Left hindlimb (tissue), 1 donor: ENCODE data around the gene L1CAM.

ENCODE experiments used
- DNase-seq: peaks from one replicate; pipeline ENCODE4 v3.0.0-alpha.2; 2018

L1CAM gene

GRCh38 chrX:153861733-153862310 lies 24.2 kb downstream of the L1CAM start:
- no peak for DNase-seq

GRCh38 chrX:153861151-153861550 lies 24.8 kb downstream of the L1CAM start:
- no peak for DNase-seq

- DNase-seq: no peak
Observed at GRCh38 chrX:153857348-153857903, 28.5 kb downstream of the L1CAM start.

DNA sequence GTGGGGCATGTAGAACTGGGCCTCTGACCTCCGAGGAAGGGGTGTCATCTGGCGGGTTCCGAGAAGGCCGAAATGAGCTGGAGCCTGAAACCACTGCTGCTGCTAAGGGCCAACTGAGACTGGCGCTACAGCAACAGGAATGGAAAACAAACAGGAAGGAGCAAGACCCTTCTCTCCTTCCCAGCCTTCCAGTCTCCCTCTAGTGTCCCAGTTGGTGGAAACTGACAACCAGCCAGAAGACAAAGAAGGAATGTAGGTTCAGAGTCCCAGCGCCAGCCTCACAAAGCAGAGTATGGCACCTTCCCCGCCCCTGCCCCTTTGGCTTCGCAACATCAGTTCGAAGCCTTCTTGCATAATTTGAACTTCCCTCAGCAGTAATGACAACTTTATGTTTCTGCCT lies 31.3 kb downstream of the L1CAM start:
- no peak for DNase-seq

- no peak for DNase-seq
Observed at GRCh38 chrX:153853902-153854267, 32.1 kb downstream of the L1CAM start.

- DNase-seq: no peak
Observed at GRCh38 chrX:153853180-153853901, 32.6 kb downstream of the L1CAM start.

GRCh38 chrX:153851981-153852380 lies 34.0 kb downstream of the L1CAM start:
- DNase-seq: no peak

DNA sequence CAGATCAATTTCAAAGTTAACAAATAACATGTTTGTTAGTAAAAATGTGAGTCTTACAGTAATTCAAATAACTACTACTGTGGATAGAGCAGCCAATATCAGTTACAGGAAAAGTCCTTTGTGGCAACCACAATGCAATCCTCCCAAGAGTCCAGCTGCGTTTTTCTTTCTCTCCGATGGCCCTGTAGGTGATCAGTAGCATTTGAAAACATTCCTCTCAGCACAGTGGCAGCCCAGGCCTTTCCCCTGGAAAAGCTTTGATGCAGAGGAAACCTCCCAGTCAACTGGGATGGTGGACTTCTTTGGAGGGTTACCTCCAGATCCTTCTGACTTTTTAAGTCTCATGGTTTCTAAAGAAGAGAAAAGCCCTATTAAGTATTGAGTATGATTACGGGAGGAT lies 37.6 kb downstream of the L1CAM start:
- no peak for DNase-seq

GRCh38 chrX:153845842-153846241 lies 40.1 kb downstream of the L1CAM start:
- DNase-seq: no peak

GRCh38 chrX:153845195-153845594 lies 40.8 kb downstream of the L1CAM start:
- no peak for DNase-seq

DNA sequence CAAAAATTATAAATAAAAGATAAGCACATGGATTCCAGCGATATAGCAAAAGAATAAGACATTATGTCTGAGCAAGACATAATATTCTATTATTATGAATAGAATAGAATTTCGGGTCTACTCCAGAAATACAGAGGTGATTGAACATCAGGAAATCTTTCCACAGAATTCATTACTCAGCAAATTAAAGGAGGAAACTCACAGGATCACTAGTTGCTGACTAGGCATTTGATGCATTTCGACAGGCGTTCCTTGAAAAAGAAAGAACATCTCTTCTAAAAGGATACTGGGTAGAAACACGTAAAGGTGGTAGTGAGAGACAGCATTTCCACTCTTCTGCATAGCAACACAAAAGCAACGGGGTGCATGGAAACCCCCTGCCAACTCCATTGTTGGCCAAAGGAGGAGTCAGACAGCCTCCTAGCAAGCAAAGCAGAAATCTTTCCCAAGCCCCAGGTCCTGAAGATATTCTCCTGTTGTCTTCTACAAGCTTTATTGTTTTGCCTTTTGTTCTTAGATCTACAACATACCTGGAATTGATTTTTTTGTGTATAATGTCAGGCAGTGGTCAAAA lies 41.4 kb downstream of the L1CAM start:
- DNase-seq: no peak

DNA sequence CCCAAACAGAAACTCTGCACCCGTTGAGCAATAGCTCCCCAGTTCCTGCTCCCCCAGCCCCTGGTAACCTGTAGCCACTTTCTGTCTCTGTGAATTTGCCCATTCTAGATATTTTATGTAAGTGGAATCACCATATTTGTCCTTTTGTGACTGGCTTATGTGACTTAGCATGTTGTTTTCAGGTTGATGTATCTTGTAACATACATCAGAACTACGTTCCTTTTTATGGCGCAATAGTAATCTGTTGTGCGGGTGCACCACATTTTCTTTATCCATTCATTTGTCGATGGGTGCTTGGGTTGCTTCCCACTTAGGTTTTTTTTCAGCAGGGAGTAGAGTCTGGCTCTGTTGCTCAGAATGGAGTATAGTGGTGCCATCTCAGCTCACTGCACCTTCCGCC lies 49.1 kb downstream of the L1CAM start:
- no peak for DNase-seq

DNA sequence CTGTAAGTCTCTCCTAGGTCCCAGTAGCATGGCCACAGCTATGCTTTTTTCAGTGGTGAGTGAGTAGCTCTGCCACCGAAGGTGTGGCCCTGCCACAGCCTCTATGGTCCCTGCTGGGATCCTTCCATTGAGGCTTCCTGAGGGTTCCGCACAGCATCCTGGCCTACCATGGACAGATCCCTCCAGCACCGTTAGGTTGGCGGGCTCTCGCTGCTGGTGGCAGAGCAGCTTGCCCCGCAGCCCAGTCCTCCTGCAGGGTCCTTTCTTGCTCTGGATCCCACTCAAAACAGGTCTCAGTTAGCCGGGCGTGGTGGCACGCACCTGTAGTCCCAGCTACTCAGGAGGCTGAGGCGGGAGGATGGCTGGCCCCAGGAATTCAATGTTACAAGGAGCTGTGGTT lies 53.2 kb downstream of the L1CAM start:
- DNase-seq: no peak

GRCh38 chrX:153831429-153832150 lies 54.4 kb downstream of the L1CAM start:
- no peak for DNase-seq

- no peak for DNase-seq
Observed at GRCh38 chrX:153830640-153831428, 55.1 kb downstream of the L1CAM start.

DNA sequence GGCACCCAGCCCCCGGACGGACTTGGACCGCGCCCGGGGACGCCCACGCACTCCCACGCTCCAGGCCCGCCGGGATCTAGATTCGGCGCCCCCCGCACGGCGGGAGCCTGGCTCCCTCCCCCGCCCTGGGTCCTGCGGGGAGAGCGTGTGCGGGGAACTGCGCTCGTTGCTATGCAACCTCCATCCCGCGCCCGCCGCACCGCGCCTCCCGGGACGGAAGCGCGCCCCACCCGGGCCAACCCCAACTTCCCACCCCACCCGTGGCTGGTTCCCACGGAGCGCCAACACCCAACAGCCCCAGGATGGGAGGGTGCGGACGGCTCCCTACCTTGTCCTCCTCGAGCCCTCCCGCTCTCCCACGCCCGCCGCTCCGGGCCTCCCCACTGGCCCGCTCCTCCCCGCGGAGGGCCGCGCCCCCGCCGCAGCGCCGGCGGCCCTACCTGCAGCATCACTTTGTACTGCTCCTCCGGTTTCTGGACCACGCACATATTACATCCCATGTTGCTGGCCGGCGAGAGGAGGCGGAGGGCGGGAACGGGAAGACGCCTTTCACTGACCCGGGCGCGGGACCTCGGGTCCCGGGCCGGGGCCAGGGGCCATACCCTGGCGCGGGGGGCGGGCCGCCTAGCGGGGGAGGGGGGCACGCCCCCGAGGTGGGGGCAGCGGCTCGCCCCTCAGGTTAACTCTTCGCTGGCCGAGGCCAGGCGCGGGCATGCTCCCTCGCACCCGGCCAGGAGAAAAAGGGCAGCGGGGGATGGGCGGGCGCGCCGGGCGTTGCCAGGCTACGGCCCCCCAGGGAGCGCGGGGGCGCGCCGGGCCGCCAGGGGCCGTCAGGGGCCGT lies 56.0 kb downstream of the L1CAM start, which contains the start of gene PDZD4:
PDZD4 (minus strand) TSS at position 746 of the 841 bp plus-strand sequence; CDS start at position 500, 246 bp downstream.
- DNase-seq: no peak

GRCh38 chrX:153829549-153829798 lies 56.5 kb downstream of the L1CAM start:
- DNase-seq: no peak

DNA sequence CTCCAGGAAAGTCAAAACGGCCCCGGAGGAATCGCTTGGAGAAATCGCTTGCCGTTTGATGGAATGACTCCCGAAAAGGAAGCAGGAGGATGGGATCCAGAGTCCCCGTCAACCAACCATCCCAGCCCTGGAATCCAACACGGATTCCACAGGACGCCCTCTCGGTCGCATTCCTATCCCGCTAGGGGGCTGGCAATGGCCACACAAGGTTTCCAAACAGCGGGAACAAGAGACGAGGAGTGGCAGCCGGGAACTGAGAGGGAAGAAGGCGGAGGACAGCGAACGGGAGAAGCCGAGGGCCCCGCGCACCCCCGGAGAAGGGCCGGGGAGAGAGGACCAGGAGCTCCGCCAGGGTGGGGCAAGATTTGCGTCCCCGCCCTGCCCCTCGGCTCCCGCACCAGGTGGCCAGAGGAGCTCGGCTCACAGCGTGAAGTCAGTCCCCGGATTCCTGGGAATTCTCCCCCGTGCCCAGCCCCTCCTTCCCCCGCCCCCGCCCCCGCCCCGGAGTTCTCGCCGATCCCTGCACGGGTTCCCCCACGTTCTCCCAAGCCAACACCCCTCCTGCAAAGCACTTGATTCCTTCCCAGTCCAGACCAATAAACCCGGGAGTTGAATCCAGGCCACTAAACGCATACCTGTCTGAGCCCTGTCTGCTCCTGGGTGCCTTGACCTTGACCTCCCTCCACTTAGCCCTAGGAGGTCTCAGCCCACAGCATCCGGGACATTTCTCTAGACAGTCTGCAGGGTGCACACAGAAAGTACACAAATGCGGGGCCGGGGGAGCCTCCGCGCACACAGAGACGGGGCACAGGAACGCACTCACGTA lies 57.0 kb downstream of the L1CAM start:
- no peak for DNase-seq

DNA sequence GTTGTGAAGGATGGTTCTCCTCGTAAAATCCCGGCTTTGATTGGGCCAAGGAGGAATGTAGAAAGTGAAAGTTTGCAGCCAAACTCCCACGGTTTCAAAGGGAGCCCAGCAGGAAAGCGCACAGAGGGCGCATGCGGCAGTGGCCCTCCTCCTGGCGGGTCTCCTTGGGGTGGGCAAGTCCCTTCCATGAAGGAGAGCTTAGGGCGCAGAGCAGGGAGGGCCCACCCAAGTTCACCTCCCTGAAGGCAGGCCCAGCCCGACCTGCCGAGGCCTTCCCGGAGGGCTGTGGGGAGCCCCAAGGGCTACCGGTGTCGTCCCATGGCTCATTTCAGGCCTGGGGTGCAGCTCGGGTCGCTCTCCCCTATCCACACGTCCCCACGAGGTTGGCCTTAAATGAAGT lies 57.7 kb downstream of the L1CAM start:
- DNase-seq: no peak

GRCh38 chrX:153827903-153828302 lies 58.1 kb downstream of the L1CAM start:
- DNase-seq: no peak

DNA sequence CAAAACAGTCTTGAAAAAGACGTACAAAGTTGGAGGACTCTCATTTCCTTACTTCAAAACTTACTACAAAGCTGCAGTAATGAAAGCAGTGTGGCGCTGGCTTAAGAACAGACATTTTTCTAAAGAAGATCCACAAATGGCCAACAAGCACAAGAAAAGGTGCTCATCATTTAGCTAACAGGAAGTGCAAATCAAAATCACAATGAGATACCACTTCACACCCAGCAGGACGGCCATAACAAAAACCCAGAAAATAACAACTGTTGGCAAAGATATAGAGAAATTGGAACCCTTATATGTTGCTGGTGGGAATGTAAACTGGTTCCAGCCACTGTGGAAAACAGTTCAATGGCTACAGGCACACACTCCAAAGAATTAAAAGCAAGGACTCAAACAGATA lies 59.0 kb downstream of the L1CAM start:
- DNase-seq: no peak
